HG02623 (cell line): ENCODE data around the gene MLLT3.
"Not testable (repeated sequence)": the region's sequence is repeated elsewhere in the genome, so short reads cannot be mapped to it uniquely, and the experiment has no call there.

Source experiments
- ATAC-seq: cut with Tn5 transposase; IDR thresholded peaks from one replicate; pipeline ENCODE4 v1.9.1; 2021; ENCODE audit warnings: moderate library complexity; ENCODE audit not compliant: unreplicated experiment

MLLT3 gene

GRCh38 chr9:20599195-20599594 is 23.1 kb downstream of the MLLT3 start:
- ATAC-seq: no peak

- ATAC-seq: no peak
These were observed 23.9 kb downstream of the MLLT3 start for GRCh38 chr9:20598367-20598766.

- no peak for ATAC-seq
These were observed 24.4 kb downstream of the MLLT3 start for GRCh38 chr9:20597862-20598261.

- no peak for ATAC-seq
These were observed 27.7 kb downstream of the MLLT3 start for GRCh38 chr9:20594608-20595007.

GRCh38 chr9:20593537-20593936 is 28.8 kb downstream of the MLLT3 start:
- ATAC-seq: no peak

- no peak for ATAC-seq
These were observed 29.2 kb downstream of the MLLT3 start for GRCh38 chr9:20593105-20593504.

- ATAC-seq: no peak
These were observed 29.6 kb downstream of the MLLT3 start for GRCh38 chr9:20592673-20593072.

- no peak for ATAC-seq
These were observed 31.1 kb downstream of the MLLT3 start for GRCh38 chr9:20591223-20591622.

GRCh38 chr9:20584968-20585643 is 37.2 kb downstream of the MLLT3 start:
- no peak for ATAC-seq

GRCh38 chr9:20583088-20583487 is 39.2 kb downstream of the MLLT3 start:
- ATAC-seq: not testable (repeated sequence)

GRCh38 chr9:20582150-20582549 is 40.1 kb downstream of the MLLT3 start:
- no peak for ATAC-seq

GRCh38 chr9:20580673-20581072 is 41.6 kb downstream of the MLLT3 start:
- no peak for ATAC-seq

GRCh38 chr9:20579524-20580314 is 42.6 kb downstream of the MLLT3 start:
- no peak for ATAC-seq

- no peak for ATAC-seq
These were observed 49.3 kb downstream of the MLLT3 start for GRCh38 chr9:20573023-20573422.

- peak; percentile 69 for ATAC-seq
These were observed 51.5 kb downstream of the MLLT3 start for GRCh38 chr9:20570756-20571155.

- no peak for ATAC-seq
These were observed 52.2 kb downstream of the MLLT3 start for GRCh38 chr9:20570087-20570486.

- ATAC-seq: no peak
These were observed 52.8 kb downstream of the MLLT3 start for GRCh38 chr9:20569525-20569924.

- ATAC-seq: no peak
These were observed 53.9 kb downstream of the MLLT3 start for GRCh38 chr9:20568400-20568799.

GRCh38 chr9:20566401-20566800 is 55.9 kb downstream of the MLLT3 start:
- ATAC-seq: no peak

GRCh38 chr9:20564650-20565049 is 57.6 kb downstream of the MLLT3 start:
- no peak for ATAC-seq

GRCh38 chr9:20563917-20564316 is 58.4 kb downstream of the MLLT3 start:
- ATAC-seq: no peak

GRCh38 chr9:20562051-20562450 is 60.2 kb downstream of the MLLT3 start:
- ATAC-seq: no peak
